Spleen (tissue), 11 donors: ENCODE results near the gene KRTCAP3. TPM values are rescaled to one million over a fixed set of nuclear protein-coding genes. Genes with fewer than 3 reads are reported as not detected.
A peak's percentile ranks its signal among the peaks of the same experiment; 100 is the strongest.
"Not testable (repeated sequence)": the region's sequence is repeated elsewhere in the genome, so short reads cannot be mapped to it uniquely, and the experiment has no call there.

ENCODE experiments used
- DNase-seq: peaks from one replicate; pipeline ENCODE4 v3.0.0-alpha.2; 2020
- H3K27ac ChIP-seq, 8 donors: fragments of 200-600 bp; sonication (generic) in 7 of 8; 1 replicate in 4 of 8; 2 replicates in 4 of 8; pipeline versions ENCODE4 v1.5.0 to v1.8.0; 2016 to 2021; ENCODE audit warnings: inconsistent platforms in 4 of 8, mild to moderate bottlenecking in 4 of 8, moderate library complexity in 1 of 8
- H3K27me3 ChIP-seq, 7 donors: fragments of 200-600 bp; sonication (generic) in 6 of 7; replicated peaks in 1 of 7; 1 replicate in 4 of 7; 2 replicates in 3 of 7; pipeline versions ENCODE4 v1.5.0 to v1.8.0; 2016 to 2021; ENCODE audit warnings: inconsistent platforms in 3 of 7, mild to moderate bottlenecking in 1 of 7
- H3K36me3 ChIP-seq, 6 donors: fragments of 200-600 bp; sonication (generic) in 5 of 6; 1 replicate in 4 of 6; 2 replicates in 2 of 6; pipeline versions ENCODE4 v1.5.0 to v1.8.0; 2016 to 2021; ENCODE audit warnings: inconsistent platforms in 2 of 6
- H3K4me1 ChIP-seq, 6 donors: fragments of 200-600 bp; sonication (generic) in 5 of 6; 1 replicate in 3 of 6; 2 replicates in 3 of 6; pipeline versions ENCODE4 v1.5.0 to v1.8.0; 2016 to 2021; ENCODE audit warnings: inconsistent platforms in 3 of 6
- H3K4me3 ChIP-seq, 8 donors: fragments of 200-600 bp; sonication (generic) in 7 of 8; 1 replicate in 4 of 8; 2 replicates in 4 of 8; pipeline versions ENCODE4 v1.5.0 to v1.8.0; 2016 to 2021; ENCODE audit warnings: inconsistent platforms in 4 of 8, mild to moderate bottlenecking in 4 of 8, moderate library complexity in 2 of 8
- H3K9me3 ChIP-seq, 8 donors: fragments of 200-600 bp; sonication (generic) in 7 of 8; 1 replicate in 4 of 8; 2 replicates in 4 of 8; pipeline versions ENCODE4 v1.5.0 to v1.8.0; 2016 to 2021; ENCODE audit warnings: inconsistent platforms in 4 of 8
- POLR2A ChIP-seq, 3 donors: fragments of 450-650 bp; IDR thresholded peaks; one replicate each; pipeline ENCODE4 v1.5.1; 2017; ENCODE audit warnings: antibody characterized with exemption in 3 of 3, mild to moderate bottlenecking in 1 of 3
- POLR2AphosphoS5 ChIP-seq, 3 donors: sonication (generic); formaldehyde crosslinking; IDR thresholded peaks; one replicate each; pipeline ENCODE4 v1.5.1; 2017; ENCODE audit warnings: antibody characterized with exemption in 3 of 3
- WGBS, 5 donors: extraction: QIAGEN DNeasy Blood & Tissue Kit in 3 of 5; methylation state at CpG; one replicate each; pipeline versions ENCODE4 v1.1.5 to v1.1.7; 2013 to 2018; 5-methylcytosine and 5-hydroxymethylcytosine counted together
- intact Hi-C: fragments of 100-400 bp; cut with DNase I; formaldehyde crosslinking; loops from one replicate; pipeline ENCODE4 v1.15.0; 2023; ENCODE audit warnings: low total_unique reads
- polyA plus RNA-seq, 3 donors: library from polyadenylated mRNA; stranded (reverse); fragments of 200-250 nt; gene quantifications; one replicate each; pipeline ENCODE4 v1.2.1, GENCODE V29; 2013
- total RNA-seq, 7 donors: library from RNA; depleted of rRNA in 3 of 7; stranded (reverse); fragments of >200 nt in 3 of 7; fragmentation: NEBNext Ultra II Directional in 4 of 7; extraction: Animal tissue kit (Norgen Biotek cat#: 25700) in 4 of 7; gene quantifications; one replicate each; pipeline versions ENCODE4 v1.1.0 to v1.2.1, GENCODE V29; 2016 to 2021
- TF ChIP-seq, protein P1 (sequence below), 11 experiments: fragments of 200-600 bp in 7 of 11; fragments of 450-650 bp in 4 of 11; sonication (generic) in 4 of 11; IDR thresholded peaks in 8 of 11; conservative IDR thresholded peaks in 3 of 11; 1 replicate in 7 of 11; 2 replicates in 4 of 11; pipeline versions ENCODE4 v1.4.0 to v1.8.0; 2016 to 2021; ENCODE audit warnings: antibody characterized with exemption in 11 of 11, inconsistent platforms in 4 of 11, mild to moderate bottlenecking in 1 of 11
- donor health status: healthy with polysubstance abuse.
- donor health status: DM: no; HTN: no; CAD: no; lungs with moderate emphysema.
- donor health status: DM: no; HTN: no; CAD: no.
- donor health status: Bipolar disorder and iron deficiency.
- donor health status: healthy.
- donor health status: DM: no; HTN: no; CAD: no.
- donor health status: DM: yes; HTN: yes; CAD: no.

KRTCAP3 gene
- total and polyA plus RNA-seq, 10 donors: 2.2 to 5.7 (median 3.4) TPM; not detected in 1

GRCh38 chr2:27421660-27422250, 20.4 kb upstream of the KRTCAP3 start:
- DNase-seq: no peak
- H3K4me3 ChIP-seq: no peak overlapping the region
- TF ChIP-seq, protein P1, sequence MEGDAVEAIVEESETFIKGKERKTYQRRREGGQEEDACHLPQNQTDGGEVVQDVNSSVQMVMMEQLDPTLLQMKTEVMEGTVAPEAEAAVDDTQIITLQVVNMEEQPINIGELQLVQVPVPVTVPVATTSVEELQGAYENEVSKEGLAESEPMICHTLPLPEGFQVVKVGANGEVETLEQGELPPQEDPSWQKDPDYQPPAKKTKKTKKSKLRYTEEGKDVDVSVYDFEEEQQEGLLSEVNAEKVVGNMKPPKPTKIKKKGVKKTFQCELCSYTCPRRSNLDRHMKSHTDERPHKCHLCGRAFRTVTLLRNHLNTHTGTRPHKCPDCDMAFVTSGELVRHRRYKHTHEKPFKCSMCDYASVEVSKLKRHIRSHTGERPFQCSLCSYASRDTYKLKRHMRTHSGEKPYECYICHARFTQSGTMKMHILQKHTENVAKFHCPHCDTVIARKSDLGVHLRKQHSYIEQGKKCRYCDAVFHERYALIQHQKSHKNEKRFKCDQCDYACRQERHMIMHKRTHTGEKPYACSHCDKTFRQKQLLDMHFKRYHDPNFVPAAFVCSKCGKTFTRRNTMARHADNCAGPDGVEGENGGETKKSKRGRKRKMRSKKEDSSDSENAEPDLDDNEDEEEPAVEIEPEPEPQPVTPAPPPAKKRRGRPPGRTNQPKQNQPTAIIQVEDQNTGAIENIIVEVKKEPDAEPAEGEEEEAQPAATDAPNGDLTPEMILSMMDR (IDR thresholded peaks at IDR 0.05 in 8 of 11, conservative IDR thresholded peaks at IDR 0.05 in 3 of 11): no peak
- TF ChIP-seq POLR2A (IDR thresholded peaks at IDR 0.05) (no peak), POLR2AphosphoS5 (IDR thresholded peaks at IDR 0.05) (no peak)
- H3K9me3 ChIP-seq: no peaks in the 10 kb centered on the region
- intact Hi-C loops: no loop called here
- no peaks in the 10 kb centered on the region for H3K27me3 ChIP-seq
- no peak overlapping the region for H3K27ac ChIP-seq
- no peaks in the 10 kb centered on the region for H3K4me1 ChIP-seq
- 87 to 95% (median 92%) methylated on average over 4 of the region's 4 CpGs for WGBS, 5 donors
- no peaks in the 10 kb centered on the region for H3K36me3 ChIP-seq

DNA sequence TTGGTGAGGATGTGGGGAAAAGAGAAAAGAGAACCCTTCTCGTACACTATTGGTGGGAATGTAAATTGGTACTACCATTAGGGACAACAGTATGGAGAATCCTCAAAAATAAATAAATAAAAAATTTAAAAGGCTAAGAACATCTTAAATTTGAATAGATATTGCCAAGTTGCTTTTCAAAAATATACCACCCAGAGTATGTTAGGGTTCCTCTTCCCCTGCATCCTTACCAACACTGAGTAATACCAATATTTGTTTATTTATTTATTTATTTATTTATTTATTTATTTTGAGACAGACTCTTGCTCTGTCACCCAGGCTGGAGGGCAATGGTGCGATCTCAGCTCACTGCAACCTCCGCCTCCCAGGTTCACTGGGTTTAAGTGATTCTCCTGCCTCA, 19.2 kb upstream of the KRTCAP3 start:
- H3K9me3 ChIP-seq: no peaks in the 10 kb centered on the region
- no peaks in the 10 kb centered on the region for H3K27me3 ChIP-seq
- H3K4me1 ChIP-seq: peaks cover 3 to 7% (median 6%) of the 10 kb centered on the region in 6 donors
- 96 to 99% (median 97%) methylated on average over 3 of the region's 3 CpGs for WGBS, 5 donors
- no peak overlapping the region for H3K27ac ChIP-seq
- intact Hi-C loops: no loop called here
- TF ChIP-seq, protein P1 (IDR thresholded peaks at IDR 0.05 in 8 of 11, conservative IDR thresholded peaks at IDR 0.05 in 3 of 11): no peak
- no peak for TF ChIP-seq POLR2AphosphoS5 (IDR thresholded peaks at IDR 0.05)
- no peak for DNase-seq
- H3K36me3 ChIP-seq: no peaks in the 10 kb centered on the region
- no peak overlapping the region for H3K4me3 ChIP-seq

GRCh38 chr2:27425039-27425438, 17.1 kb upstream of the KRTCAP3 start:
- H3K27ac ChIP-seq, H3K27me3 ChIP-seq, DNase-seq, H3K9me3 ChIP-seq, H3K4me3 ChIP-seq, intact Hi-C loops, H3K36me3 ChIP-seq: not testable (repeated sequence)
- H3K4me1 ChIP-seq: peaks cover 11 to 21% (median 16%) of the 10 kb centered on the region in 6 donors
- 92 to 98% (median 95%) methylated on average over 10 of the region's 10 CpGs for WGBS, 5 donors

DNA sequence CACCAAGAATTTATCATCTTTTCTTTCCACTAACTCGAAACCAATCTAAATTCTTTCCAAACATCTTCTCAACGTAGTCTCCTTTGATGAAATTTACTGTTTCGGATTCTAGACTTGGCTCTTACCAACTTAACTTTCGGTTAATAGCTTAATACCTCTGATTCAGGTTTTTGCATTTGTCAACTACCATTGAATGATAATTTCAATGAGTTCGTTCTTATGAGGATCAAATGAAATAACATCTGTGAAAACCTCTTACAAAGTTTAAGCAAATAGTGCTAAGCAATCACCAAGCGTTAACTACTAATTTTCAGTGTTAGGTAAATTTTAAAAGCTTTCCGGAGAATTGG, 14.3 kb upstream of the KRTCAP3 start:
- peaks cover 0 to 5% (median 0%) of the 10 kb centered on the region in 6 donors for H3K36me3 ChIP-seq
- intact Hi-C loops: no loop called here
- no peaks in the 10 kb centered on the region for H3K9me3 ChIP-seq
- H3K27me3 ChIP-seq: no peaks in the 10 kb centered on the region
- H3K4me3 ChIP-seq: peak overlapping the region; percentile 87 to 98 (median 94)
- DNase-seq: no peak
- 18 to 25% (median 21%) methylated on average over 7 of the region's 7 CpGs for WGBS, 5 donors
- H3K4me1 ChIP-seq: peaks cover 29 to 49% (median 43%) of the 10 kb centered on the region in 6 donors
- H3K27ac ChIP-seq: peak overlapping the region; percentile 96 to 100 (median 99)
- TF ChIP-seq, protein P1 (IDR thresholded peaks at IDR 0.05 in 8 of 11, conservative IDR thresholded peaks at IDR 0.05 in 3 of 11): no peak
- TF ChIP-seq POLR2A (IDR thresholded peaks at IDR 0.05): no peak
- no peak for TF ChIP-seq POLR2AphosphoS5 (IDR thresholded peaks at IDR 0.05)
